Liver (tissue), 9 donors: Measurements from ENCODE around the gene NOL9. TPM values are rescaled to one million over a fixed set of nuclear protein-coding genes. Genes with fewer than 3 reads are reported as not detected.
"Not testable (repeated sequence)": the region's sequence is repeated elsewhere in the genome, so short reads cannot be mapped to it uniquely, and the experiment has no call there.

Source experiments
- DNase-seq: peaks from one replicate; pipeline ENCODE4 v3.0.0-alpha.2; 2017; ENCODE audit warnings: low spot score
- H3K27ac ChIP-seq, 2 donors: one replicate each; pipeline ENCODE4 v1.7.0; 2013; ENCODE audit warnings: inconsistent platforms in 2 of 2, low read length in 2 of 2, control low read depth in 1 of 2, low read depth in 1 of 2, mild to moderate bottlenecking in 1 of 2
- H3K27me3 ChIP-seq, 4 donors: one replicate each; pipeline versions ENCODE4 v1.6.1 to v1.7.0; 2013; ENCODE audit warnings: low read length in 3 of 4, inconsistent platforms in 1 of 4, mild to moderate bottlenecking in 1 of 4, moderate library complexity in 1 of 4; ENCODE audit not compliant: control insufficient read depth in 4 of 4, insufficient read depth in 4 of 4
- H3K36me3 ChIP-seq, 4 donors: one replicate each; pipeline versions ENCODE4 v1.6.1 to v1.7.0; 2013; ENCODE audit warnings: low read length in 3 of 4, mild to moderate bottlenecking in 3 of 4, low read depth in 1 of 4, moderate library complexity in 1 of 4; ENCODE audit not compliant: control insufficient read depth in 4 of 4, insufficient read depth in 3 of 4
- H3K4me1 ChIP-seq, 4 donors: one replicate each; pipeline versions ENCODE4 v1.6.1 to v1.7.0; 2013; ENCODE audit warnings: low read length in 3 of 4, mild to moderate bottlenecking in 3 of 4, moderate library complexity in 1 of 4; ENCODE audit not compliant: control insufficient read depth in 4 of 4, insufficient read depth in 4 of 4
- H3K4me3 ChIP-seq, 3 donors: one replicate each; pipeline versions ENCODE4 v1.6.1 to v1.7.0; 2013; ENCODE audit warnings: low read length in 3 of 3, control low read depth in 1 of 3, low read depth in 1 of 3, mild to moderate bottlenecking in 1 of 3
- H3K9ac ChIP-seq, 2 donors: one replicate each; pipeline ENCODE4 v1.7.0; 2013; ENCODE audit warnings: low read length in 2 of 2, mild to moderate bottlenecking in 2 of 2, moderate library complexity in 2 of 2, control low read depth in 1 of 2, low read depth in 1 of 2
- H3K9me3 ChIP-seq, 4 donors: one replicate each; pipeline versions ENCODE4 v1.6.1 to v1.7.0; 2013; ENCODE audit warnings: low read length in 3 of 4; ENCODE audit not compliant: control insufficient read depth in 4 of 4
- CTCF ChIP-seq: fragments of 150-350 bp; IDR thresholded peaks from 2 replicates; pipeline ENCODE4 v1.5.1; 2017; ENCODE audit warnings: improper control_type of control experiment, low read depth, low read length; ENCODE audit not compliant: missing input control
- EGR1 ChIP-seq, 2 donors: IDR thresholded peaks; 2 replicates each; pipeline ENCODE4 v1.6.1; 2016 to 2018; ENCODE audit warnings: antibody characterized with exemption in 2 of 2, low read depth in 2 of 2
- FOXA1 ChIP-seq: IDR thresholded peaks from 2 replicates; pipeline ENCODE4 v1.6.1; 2016; ENCODE audit warnings: antibody characterized with exemption
- FOXA2 ChIP-seq: IDR thresholded peaks from 2 replicates; pipeline ENCODE4 v1.6.1; 2016; ENCODE audit warnings: antibody characterized with exemption
- GABPA ChIP-seq, 2 donors: IDR thresholded peaks in 1 of 2; conservative IDR thresholded peaks in 1 of 2; 2 replicates each; pipeline ENCODE4 v1.6.1; 2016; ENCODE audit warnings: antibody characterized with exemption in 2 of 2, mild to moderate bottlenecking in 1 of 2, moderate library complexity in 1 of 2
- HNF4A ChIP-seq, 2 donors: conservative IDR thresholded peaks; 2 replicates each; pipeline ENCODE4 v1.6.1; 2016; ENCODE audit warnings: antibody characterized with exemption in 2 of 2, mild to moderate bottlenecking in 2 of 2
- HNF4G ChIP-seq: IDR thresholded peaks from 2 replicates; pipeline ENCODE4 v1.6.1; 2016; ENCODE audit warnings: antibody characterized with exemption
- NR2F2 ChIP-seq: IDR thresholded peaks from 2 replicates; pipeline ENCODE4 v1.6.1; 2016; ENCODE audit warnings: antibody characterized with exemption
- RXRA ChIP-seq, 2 donors: IDR thresholded peaks; 2 replicates each; pipeline ENCODE4 v1.6.1; 2017 to 2018; ENCODE audit warnings: antibody characterized with exemption in 2 of 2, mild to moderate bottlenecking in 1 of 2
- YY1 ChIP-seq: IDR thresholded peaks from 2 replicates; pipeline ENCODE4 v1.6.1; 2016; ENCODE audit warnings: antibody characterized with exemption, mild to moderate bottlenecking
- ZBTB33 ChIP-seq: IDR thresholded peaks from 2 replicates; pipeline ENCODE4 v1.6.1; 2016; ENCODE audit warnings: antibody characterized with exemption
- WGBS: extraction: QIAGEN DNeasy Blood & Tissue Kit; methylation state at CpG from one replicate; pipeline ENCODE4 v1.1.7; 2013; 5-methylcytosine and 5-hydroxymethylcytosine counted together
- polyA plus RNA-seq, 2 donors: library from polyadenylated mRNA; stranded (reverse) in 1 of 2; unstranded in 1 of 2; fragments of 200-250 nt in 1 of 2; fragments of >200 nt in 1 of 2; fragmentation: Nextera tagmentation in 1 of 2; extraction: Ambion mirVana in 1 of 2; gene quantifications; one replicate each; pipeline versions ENCODE4 v1.2.1 to v1.2.3, GENCODE V29; 2013 to 2015
- total RNA-seq, 2 donors: library from RNA; depleted of rRNA; stranded (reverse); fragments of >200 nt; gene quantifications; one replicate each; pipeline ENCODE4 v1.2.3, GENCODE V29; 2014
- TF ChIP-seq, protein P1 (sequence below): IDR thresholded peaks from 2 replicates; pipeline ENCODE4 v1.6.1; 2016; ENCODE audit warnings: antibody characterized with exemption
- TF ChIP-seq, protein P2 (sequence below): IDR thresholded peaks from 2 replicates; pipeline ENCODE4 v1.6.1; 2016; ENCODE audit warnings: antibody characterized with exemption, mild to moderate bottlenecking
- donor health status: healthy.
- donor health status: healthy.
- donor health status: healthy.
- donor health status: healthy.
- donor health status: healthy.

NOL9 gene
- total and polyA plus RNA-seq, 4 donors: 2.1 to 15.1 (median 9.4) TPM

DNA sequence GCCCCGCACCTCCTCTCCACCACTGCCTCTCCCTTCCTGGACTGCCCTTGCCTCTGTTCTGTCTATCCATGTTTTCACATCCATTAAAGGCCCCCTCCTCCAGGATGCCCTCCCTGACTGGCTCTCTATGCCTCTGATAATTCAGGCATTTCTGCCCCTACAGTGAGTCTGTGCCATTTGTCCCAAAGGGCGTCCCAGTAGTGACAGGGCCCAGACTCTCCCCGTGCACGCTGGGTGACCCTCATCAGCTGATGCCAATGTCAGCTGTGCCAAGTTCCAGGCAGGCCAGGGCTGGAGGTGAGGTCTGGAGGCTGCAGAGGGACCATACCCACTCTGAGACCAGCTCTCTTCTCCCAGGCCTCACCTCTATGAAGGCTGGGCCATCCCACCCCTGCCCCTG, 59.7 kb downstream of the NOL9 start:
- Histone ChIP-seq H3K27ac (no peak overlapping the region), H3K9me3 (no peaks in the 10 kb centered on the region), H3K4me3 (no peak overlapping the region), H3K36me3 (no peaks in the 10 kb centered on the region), H3K4me1 (peaks cover 5 to 24% (median 18%) of the 10 kb centered on the region in 4 donors), H3K9ac (no peak overlapping the region), H3K27me3 (no peaks in the 10 kb centered on the region)
- TF ChIP-seq NR2F2 (no peak), YY1 (no peak), GABPA (IDR thresholded peaks at IDR 0.05 in 1 of 2, conservative IDR thresholded peaks at IDR 0.05 in 1 of 2) (no peak), ZBTB33 (no peak), RXRA (IDR thresholded peaks at IDR 0.05) (no peak)
- DNase-seq: no peak
- 85% methylated on average over 4 of the region's 4 CpGs for WGBS

DNA sequence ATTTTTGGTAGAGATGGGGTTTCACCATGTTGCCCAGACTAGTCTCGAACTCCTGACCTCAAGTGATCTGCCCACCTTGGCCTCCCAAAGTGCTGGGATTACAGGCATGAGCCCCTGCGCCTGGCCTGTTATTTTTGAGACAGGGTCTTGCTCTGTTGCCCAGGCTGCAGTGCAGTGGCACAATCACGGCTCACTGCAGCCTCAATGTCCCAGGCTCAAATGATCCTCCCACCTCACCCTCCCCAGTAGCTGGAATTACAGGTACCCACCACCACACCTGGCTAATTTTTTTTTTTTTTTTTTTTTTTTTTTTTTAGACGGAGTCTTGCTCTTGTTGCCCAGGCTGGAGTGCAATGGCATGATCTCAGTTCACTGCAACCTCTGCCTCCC, 60.5 kb downstream of the NOL9 start:
- H3K9ac ChIP-seq, H3K9me3 ChIP-seq, DNase-seq, H3K4me3 ChIP-seq, H3K27ac ChIP-seq, H3K36me3 ChIP-seq, H3K27me3 ChIP-seq: not testable (repeated sequence)
- WGBS: 82% methylated on average over 4 of the region's 4 CpGs
- peaks cover 5 to 24% (median 18%) of the 10 kb centered on the region in 4 donors for H3K4me1 ChIP-seq

- DNase-seq: no peak
- no peak overlapping the region for H3K27ac ChIP-seq
- H3K4me1 ChIP-seq: peaks cover 4 to 20% (median 14%) of the 10 kb centered on the region in 4 donors
- TF ChIP-seq, protein P1, sequence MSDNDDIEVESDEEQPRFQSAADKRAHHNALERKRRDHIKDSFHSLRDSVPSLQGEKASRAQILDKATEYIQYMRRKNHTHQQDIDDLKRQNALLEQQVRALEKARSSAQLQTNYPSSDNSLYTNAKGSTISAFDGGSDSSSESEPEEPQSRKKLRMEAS: no peak
- no peak for TF ChIP-seq EGR1 (IDR thresholded peaks at IDR 0.05; ENCODE audit: low read depth in 2 of 2)
- TF ChIP-seq FOXA2: no peak
- no peak for TF ChIP-seq FOXA1
- TF ChIP-seq ZBTB33: no peak
- no peak for TF ChIP-seq HNF4A (conservative IDR thresholded peaks at IDR 0.05)
- TF ChIP-seq, protein P2, sequence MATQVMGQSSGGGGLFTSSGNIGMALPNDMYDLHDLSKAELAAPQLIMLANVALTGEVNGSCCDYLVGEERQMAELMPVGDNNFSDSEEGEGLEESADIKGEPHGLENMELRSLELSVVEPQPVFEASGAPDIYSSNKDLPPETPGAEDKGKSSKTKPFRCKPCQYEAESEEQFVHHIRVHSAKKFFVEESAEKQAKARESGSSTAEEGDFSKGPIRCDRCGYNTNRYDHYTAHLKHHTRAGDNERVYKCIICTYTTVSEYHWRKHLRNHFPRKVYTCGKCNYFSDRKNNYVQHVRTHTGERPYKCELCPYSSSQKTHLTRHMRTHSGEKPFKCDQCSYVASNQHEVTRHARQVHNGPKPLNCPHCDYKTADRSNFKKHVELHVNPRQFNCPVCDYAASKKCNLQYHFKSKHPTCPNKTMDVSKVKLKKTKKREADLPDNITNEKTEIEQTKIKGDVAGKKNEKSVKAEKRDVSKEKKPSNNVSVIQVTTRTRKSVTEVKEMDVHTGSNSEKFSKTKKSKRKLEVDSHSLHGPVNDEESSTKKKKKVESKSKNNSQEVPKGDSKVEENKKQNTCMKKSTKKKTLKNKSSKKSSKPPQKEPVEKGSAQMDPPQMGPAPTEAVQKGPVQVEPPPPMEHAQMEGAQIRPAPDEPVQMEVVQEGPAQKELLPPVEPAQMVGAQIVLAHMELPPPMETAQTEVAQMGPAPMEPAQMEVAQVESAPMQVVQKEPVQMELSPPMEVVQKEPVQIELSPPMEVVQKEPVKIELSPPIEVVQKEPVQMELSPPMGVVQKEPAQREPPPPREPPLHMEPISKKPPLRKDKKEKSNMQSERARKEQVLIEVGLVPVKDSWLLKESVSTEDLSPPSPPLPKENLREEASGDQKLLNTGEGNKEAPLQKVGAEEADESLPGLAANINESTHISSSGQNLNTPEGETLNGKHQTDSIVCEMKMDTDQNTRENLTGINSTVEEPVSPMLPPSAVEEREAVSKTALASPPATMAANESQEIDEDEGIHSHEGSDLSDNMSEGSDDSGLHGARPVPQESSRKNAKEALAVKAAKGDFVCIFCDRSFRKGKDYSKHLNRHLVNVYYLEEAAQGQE: no peak
- no peak for TF ChIP-seq CTCF
- no peak for TF ChIP-seq HNF4G
- no peak for TF ChIP-seq NR2F2
- TF ChIP-seq GABPA (IDR thresholded peaks at IDR 0.05 in 1 of 2, conservative IDR thresholded peaks at IDR 0.05 in 1 of 2): no peak
- no peaks in the 10 kb centered on the region for H3K9me3 ChIP-seq
- H3K9ac ChIP-seq: no peak overlapping the region
- WGBS: 85% methylated on average over 10 of the region's 10 CpGs
- no peaks in the 10 kb centered on the region for H3K36me3 ChIP-seq
- no peak overlapping the region for H3K4me3 ChIP-seq
- no peaks in the 10 kb centered on the region for H3K27me3 ChIP-seq
Measured at GRCh38 chr1:6491966-6492365, 62.3 kb downstream of the NOL9 start.
